Measurements from ENCODE around the gene CTIF.

The CTIF gene

GRCh38 chr18:48879008-48879431, 340.2 kb downstream of the CTIF start:
- DNase-seq: no peak

GRCh38 chr18:48880931-48881330, 342.1 kb downstream of the CTIF start:
- no peak for DNase-seq

- no peak for DNase-seq
Measured at GRCh38 chr18:48882379-48882778, 343.5 kb downstream of the CTIF start.

GRCh38 chr18:48884306-48884705, 345.5 kb downstream of the CTIF start:
- DNase-seq: no peak

GRCh38 chr18:48884771-48885170, 345.9 kb downstream of the CTIF start:
- no peak for DNase-seq

GRCh38 chr18:48885266-48885923, 346.6 kb downstream of the CTIF start:
- no peak for DNase-seq

- DNase-seq: no peak
Measured at GRCh38 chr18:48885924-48886400, 347.1 kb downstream of the CTIF start.

GRCh38 chr18:48886520-48887293, 347.9 kb downstream of the CTIF start:
- DNase-seq: no peak

- no peak for DNase-seq
Measured at GRCh38 chr18:48887294-48887904, 348.6 kb downstream of the CTIF start.

- no peak for DNase-seq
Measured at GRCh38 chr18:48887905-48888772, 349.3 kb downstream of the CTIF start.

GRCh38 chr18:48888773-48889080, 349.9 kb downstream of the CTIF start:
- no peak for DNase-seq

GRCh38 chr18:48889115-48889941, 350.5 kb downstream of the CTIF start:
- no peak for DNase-seq

- no peak for DNase-seq
Measured at GRCh38 chr18:48889981-48890762, 351.3 kb downstream of the CTIF start.

- no peak for DNase-seq
Measured at GRCh38 chr18:48891721-48892120, 352.9 kb downstream of the CTIF start.

- DNase-seq: no peak
Measured at GRCh38 chr18:48892146-48892855, 353.5 kb downstream of the CTIF start.

GRCh38 chr18:48893061-48893607, 354.3 kb downstream of the CTIF start:
- no peak for DNase-seq

- DNase-seq: no peak
Measured at GRCh38 chr18:48893608-48894600, 355.1 kb downstream of the CTIF start.

- no peak for DNase-seq
Measured at GRCh38 chr18:48894799-48895346, 356.0 kb downstream of the CTIF start.
